ENCODE measurements around the gene SGPP1.

SGPP1 gene

GRCh38 chr14:63727736-63728728 is at the start of gene SGPP1:
TSS of gene SGPP1 (minus strand) at chr14:63728065. CDS start at chr14:63727944, 121 bp downstream.
- TF ChIP-seq CTCF (IDR thresholded peaks at IDR 0.05; ENCODE audit: low read depth, low read length, missing control alignments), result peak; percentile 36
- in situ Hi-C loops (cut with HindIII; ENCODE audit: low sequenced_read_pairs), result no loop called here
- no peak for DNase-seq (ENCODE audit: low read depth)
- peak within 1 kb of the TSS; percentile 83 for H3K4me3 ChIP-seq (ENCODE audit: low read depth, low read length)

- TF ChIP-seq CTCF (IDR thresholded peaks at IDR 0.05; ENCODE audit: low read depth, low read length, missing control alignments), result no peak
- in situ Hi-C loops (cut with HindIII; ENCODE audit: low sequenced_read_pairs), result no loop called here
- H3K4me3 ChIP-seq (ENCODE audit: low read depth, low read length), result no peak overlapping the region
- peak; percentile 47 for DNase-seq (ENCODE audit: low read depth)
Measured at GRCh38 chr14:63777024-63777423, 49.2 kb upstream of the SGPP1 start.

- in situ Hi-C loops (cut with HindIII; ENCODE audit: low sequenced_read_pairs), result no loop called here
- no peak for TF ChIP-seq CTCF (IDR thresholded peaks at IDR 0.05; ENCODE audit: low read depth, low read length, missing control alignments)
- DNase-seq (ENCODE audit: low read depth), result no peak
- H3K4me3 ChIP-seq (ENCODE audit: low read depth, low read length), result no peak overlapping the region
Measured at GRCh38 chr14:63773504-63773903, 45.6 kb upstream of the SGPP1 start.

- in situ Hi-C loops (cut with HindIII; ENCODE audit: low sequenced_read_pairs), result no loop called here
- peak; percentile 67 for TF ChIP-seq CTCF (IDR thresholded peaks at IDR 0.05; ENCODE audit: low read depth, low read length, missing control alignments)
- DNase-seq (ENCODE audit: low read depth), result peak; percentile 57
- no peak overlapping the region for H3K4me3 ChIP-seq (ENCODE audit: low read depth, low read length)
Measured at GRCh38 chr14:63770187-63770807, 42.4 kb upstream of the SGPP1 start.

GRCh38 chr14:63766611-63767010 is 38.7 kb upstream of the SGPP1 start:
- in situ Hi-C loops (cut with HindIII; ENCODE audit: low sequenced_read_pairs), result no loop called here
- no peak for TF ChIP-seq CTCF (IDR thresholded peaks at IDR 0.05; ENCODE audit: low read depth, low read length, missing control alignments)
- H3K4me3 ChIP-seq (ENCODE audit: low read depth, low read length), result no peak overlapping the region
- no peak for DNase-seq (ENCODE audit: low read depth)

- no peak for DNase-seq (ENCODE audit: low read depth)
- no peak for TF ChIP-seq CTCF (IDR thresholded peaks at IDR 0.05; ENCODE audit: low read depth, low read length, missing control alignments)
- in situ Hi-C loops (cut with HindIII; ENCODE audit: low sequenced_read_pairs), result no loop called here
- H3K4me3 ChIP-seq (ENCODE audit: low read depth, low read length), result no peak overlapping the region
Measured at GRCh38 chr14:63764620-63765139, 36.8 kb upstream of the SGPP1 start.
